Measurements from ENCODE around the gene GFRA3. TPM values are rescaled to one million over a fixed set of nuclear protein-coding genes. Genes with fewer than 3 reads are reported as not detected.

GFRA3 gene
- total RNA-seq, 4 donors from 2014 or later: 0.42 to 1.6 TPM; not detected in 2

GRCh38 chr5:138289296-138289695, 14.9 kb upstream of the GFRA3 start:
- no peak for DNase-seq (ENCODE audit: low spot score in 2 of 2)
- 91 to 92% methylated on average over 3 of the region's 3 CpGs for WGBS, 2 donors
- intact Hi-C loops (cut with DNase I; ENCODE audit: low total_unique reads): no loop called here
- no peak overlapping the region for H3K4me3 ChIP-seq (ENCODE audit: low read depth, poor library complexity, severe bottlenecking)
- TF ChIP-seq POLR2A (IDR thresholded peaks at IDR 0.05): no peak
- no peak for TF ChIP-seq CTCF (IDR thresholded peaks at IDR 0.05)

DNA sequence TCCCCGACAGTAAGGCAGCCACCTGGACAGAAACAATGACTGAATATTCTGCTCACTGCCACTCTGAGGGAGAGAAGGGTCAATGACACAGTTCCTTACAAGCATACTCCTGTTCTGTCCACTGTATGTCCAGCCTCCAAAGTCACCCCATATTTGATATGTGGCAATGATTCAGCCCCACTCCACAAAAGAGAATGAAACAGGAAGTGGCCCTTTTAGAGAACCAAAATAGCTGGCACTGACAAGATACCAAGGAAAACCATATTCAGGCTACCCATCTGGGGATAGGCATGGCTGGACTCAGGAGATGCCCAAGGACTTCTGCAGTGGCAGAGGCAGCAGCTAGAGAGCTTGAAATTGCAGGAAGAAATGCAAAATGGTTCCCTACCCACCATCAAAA, 12.8 kb upstream of the GFRA3 start:
- DNase-seq (ENCODE audit: low spot score in 2 of 2): no peak
- intact Hi-C loops (cut with DNase I; ENCODE audit: low total_unique reads): no loop called here
- 96 to 100% methylated on average over 1 of the region's 1 CpG for WGBS, 2 donors
- TF ChIP-seq CTCF (IDR thresholded peaks at IDR 0.05) (no peak), POLR2A (IDR thresholded peaks at IDR 0.05) (no peak)
- no peak overlapping the region for H3K4me3 ChIP-seq (ENCODE audit: low read depth, poor library complexity, severe bottlenecking)

- 62 to 67% methylated on average over 7 of the region's 7 CpGs for WGBS, 2 donors
- TF ChIP-seq CTCF (IDR thresholded peaks at IDR 0.05) (no peak), POLR2A (IDR thresholded peaks at IDR 0.05) (no peak)
- DNase-seq (ENCODE audit: low spot score in 2 of 2): peak in 1 of 2 donors; percentile 19
These were observed 8.7 kb upstream of the GFRA3 start for GRCh38 chr5:138282920-138283742.

DNA sequence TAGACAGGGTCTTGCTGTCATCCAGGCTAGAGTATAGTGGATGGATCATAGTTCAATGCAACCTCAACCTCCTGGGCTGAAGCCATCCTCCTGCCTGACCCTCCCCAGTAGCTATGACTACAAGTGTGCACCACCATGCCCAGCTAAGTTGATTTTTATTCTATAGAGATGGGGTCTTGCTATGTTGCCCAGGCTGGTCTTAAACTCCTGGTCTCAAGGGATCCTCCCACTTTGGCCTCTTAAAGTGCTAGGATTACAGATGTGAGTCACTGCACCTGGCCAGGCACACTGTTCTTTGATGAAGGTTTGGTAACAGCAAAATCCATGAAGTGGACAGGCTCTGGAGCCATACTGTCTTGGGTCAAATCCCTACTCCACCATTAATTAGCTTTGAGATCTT, 6.5 kb upstream of the GFRA3 start:
- intact Hi-C loops (cut with DNase I; ENCODE audit: low total_unique reads): no loop called here
- no peak overlapping the region for H3K4me3 ChIP-seq (ENCODE audit: low read depth, poor library complexity, severe bottlenecking)
- DNase-seq (ENCODE audit: low spot score in 2 of 2): no peak
- no peak for TF ChIP-seq CTCF (IDR thresholded peaks at IDR 0.05)
- TF ChIP-seq POLR2A (IDR thresholded peaks at IDR 0.05): no peak

More at GRCh38 chr5:138282920-138283742, 8.7 kb upstream of the GFRA3 start:
- H3K4me3 ChIP-seq (ENCODE audit: low read depth, poor library complexity, severe bottlenecking): no peak overlapping the region
- intact Hi-C loops (cut with DNase I; ENCODE audit: low total_unique reads): no loop called here

- DNase-seq (ENCODE audit: low spot score in 2 of 2): no peak
- 83 to 87% methylated on average over 2 of the region's 2 CpGs for WGBS, 2 donors
- intact Hi-C loops (cut with DNase I; ENCODE audit: low total_unique reads): no loop called here
These were observed 2.1 kb upstream of the GFRA3 start for GRCh38 chr5:138276402-138277054.

More at GRCh38 chr5:138276402-138277054, 2.1 kb upstream of the GFRA3 start:
- no peak for TF ChIP-seq CTCF (IDR thresholded peaks at IDR 0.05)
- TF ChIP-seq POLR2A (IDR thresholded peaks at IDR 0.05): no peak
- no peak overlapping the region for H3K4me3 ChIP-seq (ENCODE audit: low read depth, poor library complexity, severe bottlenecking)
